Activated T-cell treated with anti-CD3 and anti-CD28 coated beads, Interleukin-2, amount 50 U/mL, for 1 hour (primary cell): ENCODE data around the gene PLXDC2.
"Not testable (repeated sequence)": the region's sequence is repeated elsewhere in the genome, so short reads cannot be mapped to it uniquely, and the experiment has no call there.

Experiments used
- DNase-seq: peaks from one replicate; pipeline ENCODE4 v3.0.0-alpha.2; 2020

Gene PLXDC2

DNA sequence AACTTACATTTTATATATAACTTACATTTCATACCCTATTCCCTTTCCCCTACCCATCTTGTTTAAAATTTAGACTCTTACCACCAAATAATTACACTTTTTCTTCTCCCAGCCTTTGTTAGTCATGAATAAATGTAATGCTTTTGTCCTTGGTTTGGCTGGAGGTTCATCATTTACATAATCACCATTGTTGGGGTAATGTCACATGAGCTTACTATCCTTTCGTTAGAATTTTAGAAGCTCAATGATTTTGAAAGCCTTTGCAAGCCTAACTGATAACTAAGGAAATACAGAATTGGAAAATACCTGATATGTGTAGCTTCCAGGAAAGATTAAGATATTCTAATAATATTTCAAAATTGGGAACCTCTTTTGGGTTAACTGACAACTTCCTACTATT is 171.7 kb downstream of the PLXDC2 start:
- no peak for DNase-seq

DNA sequence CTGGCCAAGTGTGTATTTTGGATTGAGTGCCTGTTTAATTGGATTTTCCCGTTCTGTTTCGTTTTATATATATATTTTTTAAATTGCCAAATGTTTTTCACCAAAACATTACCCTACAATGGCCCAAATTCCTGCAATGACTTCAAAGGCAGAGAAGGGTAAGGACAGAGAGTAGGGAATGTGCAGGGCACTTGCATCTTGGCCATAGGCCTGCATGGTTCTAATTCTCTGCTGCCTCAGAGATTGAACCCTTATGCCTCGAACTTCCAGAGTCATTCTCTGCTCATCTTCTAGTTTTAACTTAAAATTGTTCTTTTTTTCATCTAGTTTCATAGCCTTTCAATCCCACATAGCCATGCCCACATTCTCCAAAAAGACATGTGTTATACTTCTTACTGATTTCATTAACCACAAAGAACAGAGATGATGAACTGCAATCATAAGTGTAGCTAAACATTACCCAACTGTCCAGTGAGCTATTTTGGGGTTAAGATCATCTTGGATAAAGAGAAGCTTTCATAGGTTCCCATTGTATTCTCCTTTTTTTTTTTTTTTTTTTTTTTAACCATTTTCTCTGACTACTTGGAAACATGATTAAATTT is 177.6 kb downstream of the PLXDC2 start:
- no peak for DNase-seq

DNA sequence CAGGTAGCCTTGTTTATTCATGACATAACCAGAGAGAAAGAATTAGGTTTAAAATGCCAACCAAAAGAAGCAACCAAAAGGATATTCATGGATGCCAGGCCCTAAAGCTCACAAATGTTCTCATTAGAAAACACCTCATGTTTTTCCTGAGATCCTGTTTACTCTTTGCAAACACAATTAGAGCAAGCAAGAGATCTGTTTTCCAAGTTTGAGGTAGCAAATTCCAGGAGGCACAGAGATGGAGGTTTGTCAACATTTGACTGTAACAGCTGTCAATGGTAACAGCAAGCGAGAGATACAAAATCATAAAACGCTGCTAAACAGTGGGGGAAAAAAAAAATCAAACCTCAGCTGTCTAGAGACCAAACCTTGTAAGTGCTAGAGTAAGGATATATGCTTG is 182.2 kb downstream of the PLXDC2 start:
- no peak for DNase-seq

DNA sequence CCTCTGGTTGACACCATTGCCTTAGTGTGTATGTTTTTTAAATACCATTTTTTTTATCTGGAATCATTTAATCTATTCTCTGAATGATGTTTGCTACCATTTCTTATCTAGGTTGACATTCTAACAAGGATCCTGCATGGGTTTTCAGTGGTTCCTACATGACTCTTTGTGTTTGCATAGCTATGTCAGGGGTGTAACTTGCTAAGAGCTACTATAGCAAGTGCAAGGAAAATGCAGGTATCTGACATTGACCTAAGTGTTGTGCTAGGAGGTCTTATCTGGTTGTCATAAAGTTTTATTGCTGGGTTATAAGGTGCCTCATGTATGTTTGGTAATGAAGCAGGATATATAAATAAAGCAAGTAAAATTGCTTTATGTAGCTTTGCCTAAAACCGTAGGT is 183.2 kb downstream of the PLXDC2 start:
- no peak for DNase-seq

DNA sequence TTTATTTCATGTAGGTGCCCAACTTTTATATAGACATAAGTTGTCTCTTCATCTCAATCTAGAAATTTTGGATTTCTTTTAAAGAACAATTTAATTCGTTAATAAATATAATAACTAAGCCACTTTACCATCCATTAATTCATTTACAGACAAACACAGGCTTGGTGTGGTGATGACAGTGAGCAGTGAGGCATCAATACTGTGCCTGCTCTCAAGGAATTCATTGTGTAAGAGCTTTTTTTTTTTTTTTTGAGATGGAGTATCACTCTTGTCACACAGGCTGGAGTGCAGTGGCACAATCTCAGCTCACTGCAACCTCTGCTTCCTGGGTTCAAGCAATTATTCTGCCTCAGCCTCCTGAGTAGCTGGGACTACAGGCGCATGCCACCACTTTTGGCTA is 185.8 kb downstream of the PLXDC2 start:
- DNase-seq, result not testable (repeated sequence)

DNA sequence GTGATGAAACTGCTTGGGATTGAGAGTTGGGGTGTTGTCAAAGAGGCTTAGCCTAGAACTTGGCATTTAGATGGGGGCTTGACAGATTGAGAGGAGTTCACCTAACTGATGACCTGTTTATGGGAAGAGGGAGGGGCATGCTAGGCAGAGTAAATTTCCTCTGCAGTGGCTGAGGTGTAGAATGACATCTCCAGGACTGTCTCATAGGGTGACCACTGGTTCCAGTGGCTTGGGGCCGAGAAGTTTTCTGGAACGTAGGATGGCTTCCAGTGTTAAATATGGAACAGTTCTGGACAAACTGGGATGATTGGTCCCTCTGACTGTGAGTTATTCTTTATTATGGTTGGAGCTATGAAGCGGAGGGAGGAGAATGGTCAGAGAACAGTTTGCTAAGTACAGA is 186.4 kb downstream of the PLXDC2 start:
- DNase-seq, result no peak

DNA sequence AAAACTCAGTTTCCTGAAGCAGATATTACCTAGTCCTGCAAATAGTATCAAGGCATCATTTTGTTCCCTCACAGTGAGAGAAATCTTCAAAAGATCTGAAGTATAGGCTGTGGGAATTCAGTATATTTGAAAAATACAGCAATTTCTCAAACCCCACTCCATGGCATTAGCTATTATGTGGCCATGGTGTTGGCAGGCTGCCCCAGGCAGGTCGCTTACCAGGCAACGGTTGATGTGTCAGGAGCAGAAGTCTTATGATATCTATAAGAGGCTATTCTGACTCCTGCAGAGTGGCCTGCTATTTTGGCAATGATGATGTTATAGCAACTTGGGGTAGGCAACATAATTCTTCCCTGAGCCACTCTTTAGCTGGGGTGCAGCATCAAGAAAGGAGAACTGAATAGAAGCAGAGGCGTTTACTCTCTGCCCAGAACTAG is 187.9 kb downstream of the PLXDC2 start:
- DNase-seq, result no peak

DNA sequence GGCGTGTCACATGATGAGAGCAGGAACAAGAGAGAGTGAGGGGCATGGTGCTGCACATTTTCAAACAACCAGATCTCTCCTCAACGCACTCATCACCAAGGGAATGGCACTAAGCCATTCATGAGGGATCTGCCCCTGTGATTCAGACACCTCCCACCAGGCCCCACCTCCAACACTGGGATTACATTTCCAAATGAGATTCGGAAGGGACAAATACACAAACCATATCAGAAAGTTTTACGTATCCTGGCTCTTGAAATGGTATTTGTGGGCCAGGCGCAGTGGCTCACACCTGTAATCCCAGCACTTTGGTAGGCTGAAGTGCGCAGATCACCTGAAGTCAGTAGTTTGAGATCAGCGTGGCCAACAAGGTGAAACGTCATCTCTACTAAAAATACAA is 189.4 kb downstream of the PLXDC2 start:
- DNase-seq, result no peak

DNA sequence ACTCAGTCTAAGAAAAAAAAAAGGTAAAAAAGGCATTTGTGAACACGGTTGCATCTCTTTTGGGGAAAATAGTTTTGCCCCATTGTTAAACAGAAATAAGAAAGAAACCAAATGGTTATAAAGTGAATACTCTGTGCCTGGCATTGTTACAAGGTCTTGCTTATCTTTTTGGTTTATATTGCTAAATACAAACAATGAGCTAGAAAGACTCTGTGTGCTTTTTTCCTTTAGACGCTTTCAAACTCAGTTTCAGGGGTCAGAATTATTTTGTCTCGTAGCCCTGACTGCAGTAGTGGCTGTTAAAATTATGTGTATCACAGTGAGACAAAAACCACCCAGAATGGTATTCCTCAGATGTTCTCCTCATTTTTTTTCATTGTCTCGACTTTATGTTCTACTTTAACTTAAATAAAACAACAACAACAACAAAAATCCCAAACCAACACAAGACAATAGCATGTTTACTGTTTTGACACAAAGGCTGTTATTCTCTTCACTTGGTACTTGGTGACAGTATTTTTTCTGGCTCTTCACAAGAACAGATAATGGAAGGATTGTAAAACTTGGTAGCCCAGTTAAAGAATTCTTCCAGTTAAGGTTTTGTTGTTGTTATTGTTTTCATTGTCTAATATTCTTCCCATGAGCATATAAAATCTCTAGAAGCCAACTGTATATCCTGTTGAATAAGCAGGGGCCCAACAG is 190.1 kb downstream of the PLXDC2 start:
- DNase-seq, result no peak

DNA sequence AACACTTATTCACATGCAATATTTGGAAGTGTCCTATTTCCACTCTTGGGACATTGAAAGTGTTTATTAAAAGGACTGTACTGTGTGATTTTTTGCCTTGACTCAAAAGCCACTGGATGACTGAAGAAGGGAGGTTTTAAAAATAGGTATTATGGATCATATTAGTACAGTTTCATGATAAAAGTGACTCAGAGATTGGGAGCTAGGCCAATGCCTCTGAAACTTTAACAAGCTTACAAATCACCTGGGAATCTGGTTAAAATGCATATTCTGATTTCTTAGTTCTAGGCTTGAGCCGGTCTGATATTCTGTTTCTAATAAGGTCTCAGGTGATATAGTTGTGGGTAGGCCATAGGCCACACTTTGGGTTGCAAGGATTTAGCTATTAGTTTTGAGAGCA is 191.2 kb downstream of the PLXDC2 start:
- DNase-seq, result no peak

DNA sequence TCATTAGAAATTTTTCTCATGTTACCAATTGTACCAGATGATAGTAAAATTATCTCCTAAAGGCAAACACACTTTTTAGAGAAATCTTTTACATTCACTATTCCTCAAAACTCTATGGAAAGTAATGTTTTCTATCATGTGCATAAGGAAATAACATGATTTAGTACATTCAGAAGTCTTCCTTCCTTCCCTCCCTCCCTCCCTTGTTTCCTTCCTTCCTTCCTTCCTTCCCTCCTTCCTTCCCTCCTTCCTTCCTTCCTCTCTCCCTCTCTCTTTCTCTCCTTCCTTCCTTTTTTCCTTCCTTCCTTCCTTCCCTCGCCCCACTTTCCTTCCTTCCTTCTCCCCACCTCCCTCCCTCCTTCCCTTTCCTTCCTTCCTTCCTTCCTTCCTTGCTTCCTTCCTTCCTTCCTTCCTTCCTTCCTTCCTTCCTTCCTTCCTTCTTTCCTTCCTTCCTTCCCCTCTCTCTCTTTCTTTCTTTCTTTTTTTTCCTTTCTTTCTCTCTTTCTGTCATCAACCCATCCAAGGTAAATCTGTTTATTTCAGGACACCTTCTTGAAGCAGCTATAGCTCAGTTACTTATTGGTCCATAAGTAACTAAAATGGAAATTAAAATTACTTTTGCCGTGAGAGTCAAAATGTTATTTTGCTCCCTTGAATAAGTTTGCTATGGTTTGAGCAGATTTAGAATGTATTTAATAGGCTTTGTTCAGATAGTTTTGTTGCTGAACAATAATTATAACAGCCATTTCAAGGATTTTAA is 197.9 kb downstream of the PLXDC2 start:
- no peak for DNase-seq

DNA sequence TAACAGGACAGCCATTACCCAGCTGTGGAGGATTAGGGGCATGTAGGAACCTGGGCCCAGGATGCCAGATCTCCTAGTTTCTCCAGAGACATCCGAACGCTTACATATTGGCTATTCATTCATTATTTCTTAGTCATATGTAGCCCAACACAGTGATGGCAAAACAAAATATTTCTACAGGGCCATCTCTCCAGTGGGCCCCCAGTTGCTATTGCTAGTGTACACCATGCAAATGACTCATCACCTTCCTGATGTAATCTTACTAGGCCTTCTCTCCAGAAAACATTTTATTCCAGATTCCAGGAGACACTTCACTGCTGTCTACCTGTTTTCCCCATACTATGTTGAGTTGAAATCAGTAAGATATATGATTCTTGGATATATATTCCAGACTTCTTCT is 201.7 kb downstream of the PLXDC2 start:
- DNase-seq, result no peak

DNA sequence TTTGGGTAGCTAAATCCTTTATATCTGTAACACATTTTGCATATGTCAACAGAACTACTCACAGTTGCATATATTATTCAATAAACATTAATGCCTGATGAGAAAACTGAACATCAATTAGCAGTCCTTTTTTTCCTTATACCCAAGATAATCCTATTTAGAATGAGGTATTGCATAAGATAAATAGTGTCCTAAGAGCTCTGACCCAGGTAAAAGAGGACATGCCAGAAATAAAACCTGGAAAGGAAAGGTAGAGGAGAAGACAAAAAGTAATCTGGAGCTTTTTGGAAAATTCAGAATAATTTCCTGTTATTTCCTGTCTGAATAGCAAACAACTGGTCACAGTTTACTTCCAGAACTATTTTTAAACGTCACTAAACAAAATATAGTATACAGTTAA is 204.4 kb downstream of the PLXDC2 start:
- no peak for DNase-seq

DNA sequence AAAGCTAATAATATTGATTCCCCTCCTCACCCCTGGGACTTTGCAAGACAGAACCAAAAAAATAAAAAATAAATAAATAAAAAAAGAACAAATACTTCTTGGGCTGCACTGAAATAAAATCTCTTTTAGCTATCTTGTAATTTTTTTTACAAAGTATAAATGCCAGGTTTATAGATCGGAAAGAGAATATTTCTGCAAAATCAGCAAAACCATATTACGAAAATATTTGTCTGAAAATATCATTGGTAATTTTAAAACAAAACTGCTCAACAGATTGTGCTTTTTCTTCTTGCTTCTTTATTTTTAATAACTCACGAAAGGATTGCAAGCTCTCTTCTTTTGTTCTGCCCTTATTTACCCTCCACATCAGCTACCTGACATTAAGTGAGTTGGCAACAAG is 213.3 kb downstream of the PLXDC2 start:
- DNase-seq, result no peak

DNA sequence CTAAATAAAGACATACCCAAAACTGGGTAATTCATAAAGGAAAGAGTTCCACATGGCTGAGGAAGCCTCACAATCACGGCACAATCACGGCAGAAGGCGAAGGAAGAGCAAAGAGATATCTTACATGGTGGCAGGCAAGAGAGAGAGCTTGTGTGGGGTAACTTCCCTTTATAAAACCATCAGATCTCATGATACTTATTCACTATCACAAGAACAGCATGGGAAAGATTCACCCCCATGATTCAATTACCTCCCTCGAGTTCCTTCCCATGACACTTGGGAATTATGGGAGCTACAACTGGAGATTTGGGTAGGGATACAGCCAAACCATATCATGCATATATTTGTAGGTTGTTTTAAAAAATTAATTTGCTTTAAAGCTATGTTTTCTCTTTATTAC is 217.2 kb downstream of the PLXDC2 start:
- DNase-seq, result no peak

DNA sequence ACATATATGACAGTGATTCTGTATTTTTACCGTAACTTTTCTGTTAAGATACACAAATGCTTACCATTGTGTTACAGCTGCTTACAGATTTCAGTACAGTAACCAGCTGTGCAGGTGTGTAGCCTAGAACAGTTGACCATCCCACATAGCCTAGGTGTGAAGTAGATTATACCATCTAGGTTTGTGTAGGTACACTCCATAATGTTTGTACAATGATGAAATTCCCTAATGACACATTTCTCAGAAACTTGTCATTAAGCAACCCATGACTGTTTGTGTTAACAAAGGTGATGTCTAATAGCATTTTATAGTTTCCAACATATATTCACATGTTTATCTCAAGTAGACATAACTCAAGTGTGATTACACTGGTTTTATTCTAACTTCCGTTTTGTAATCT is 218.5 kb downstream of the PLXDC2 start:
- no peak for DNase-seq

DNA sequence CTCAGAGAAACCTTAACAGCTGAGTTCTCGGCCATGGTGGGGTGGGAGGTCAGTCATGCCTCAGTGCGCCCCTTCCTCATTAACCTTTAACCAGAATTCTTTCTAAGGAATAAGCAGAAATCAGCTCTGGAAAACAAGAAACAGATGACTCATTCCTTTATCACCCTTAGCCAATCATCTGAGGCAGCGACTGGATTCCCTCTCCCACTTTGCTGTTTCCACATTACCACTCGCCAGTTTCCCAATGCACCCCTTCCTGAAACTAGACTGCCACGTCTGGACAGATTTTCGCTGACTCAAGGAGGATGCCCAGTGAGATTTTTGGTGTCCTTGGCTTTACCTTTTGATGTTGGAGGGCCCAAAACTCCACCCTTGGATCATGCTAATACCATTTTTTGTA is 223.8 kb downstream of the PLXDC2 start:
- no peak for DNase-seq

DNA sequence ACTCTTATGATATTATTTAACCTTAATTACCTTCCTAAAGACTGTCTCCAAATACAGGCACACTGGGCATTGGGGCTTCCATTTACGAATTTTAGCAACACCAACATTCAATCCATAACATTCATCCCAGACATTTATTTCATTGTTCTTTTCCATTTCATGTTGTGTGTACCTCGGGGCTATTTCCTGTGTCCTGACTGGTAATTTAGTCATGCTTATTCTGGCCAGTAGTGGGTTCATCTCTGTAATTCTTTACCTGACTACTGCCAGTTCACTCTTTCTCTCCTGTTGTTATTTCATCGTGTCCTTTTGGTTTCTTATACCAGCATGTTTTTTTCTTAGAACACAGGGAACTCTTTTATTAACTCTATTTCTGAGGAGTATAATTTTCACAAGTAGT is 225.7 kb downstream of the PLXDC2 start:
- no peak for DNase-seq

DNA sequence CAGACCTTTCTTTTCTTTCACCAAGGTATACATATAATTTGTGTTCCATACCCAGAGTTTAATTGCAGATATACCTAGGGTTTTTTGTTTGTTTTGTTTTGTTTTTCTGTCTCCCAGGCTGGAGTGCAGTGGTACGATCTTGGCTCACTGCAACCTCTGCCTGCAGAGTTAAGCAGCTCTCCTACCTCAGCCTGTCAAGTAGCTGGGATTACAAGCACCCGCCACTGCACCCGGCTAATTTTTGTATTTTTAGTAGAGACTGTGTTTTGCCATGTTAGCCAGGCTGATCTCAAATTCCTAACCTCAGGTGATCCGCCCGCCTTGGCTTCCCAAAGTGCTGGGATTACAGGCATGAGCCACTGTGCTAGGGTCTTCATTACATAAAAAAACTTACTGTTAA is 228.9 kb downstream of the PLXDC2 start:
- not testable (repeated sequence) for DNase-seq

DNA sequence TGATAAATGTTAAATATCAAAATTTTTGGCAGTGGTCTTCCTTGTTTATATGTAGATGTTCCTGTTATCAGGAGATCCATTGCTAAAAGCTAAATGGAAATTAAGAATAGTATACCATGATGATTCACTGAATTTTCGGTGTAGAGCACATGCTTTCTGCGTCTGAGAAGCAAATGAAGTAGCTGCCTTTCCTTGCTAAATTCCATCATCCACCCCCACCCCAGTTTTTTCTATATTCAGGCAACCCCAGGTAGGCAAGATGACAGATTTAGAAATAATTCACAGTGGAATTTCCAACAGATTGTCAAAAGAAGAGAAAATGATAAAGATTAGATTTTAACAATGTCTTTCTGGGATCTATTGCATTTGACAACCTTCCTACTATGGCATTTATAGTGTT is 231.9 kb downstream of the PLXDC2 start:
- DNase-seq, result no peak

DNA sequence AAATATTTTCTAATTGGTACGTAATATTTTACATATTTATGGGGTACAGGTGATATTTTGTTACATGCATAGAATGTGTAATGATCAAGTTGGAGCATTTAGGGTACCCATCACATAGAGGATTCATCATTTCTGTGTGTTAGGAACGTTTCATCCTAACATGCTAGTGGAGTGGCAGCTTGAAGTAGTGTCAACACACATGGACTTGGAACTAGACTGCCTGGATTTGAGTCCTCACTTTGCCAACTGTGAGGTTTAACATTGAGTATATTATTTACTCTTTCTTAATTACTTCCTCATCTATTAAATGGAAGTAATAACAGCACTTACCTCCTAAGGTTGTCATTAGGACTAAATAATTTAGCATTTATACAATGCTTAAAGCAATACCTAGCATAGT is 241.9 kb downstream of the PLXDC2 start:
- no peak for DNase-seq

DNA sequence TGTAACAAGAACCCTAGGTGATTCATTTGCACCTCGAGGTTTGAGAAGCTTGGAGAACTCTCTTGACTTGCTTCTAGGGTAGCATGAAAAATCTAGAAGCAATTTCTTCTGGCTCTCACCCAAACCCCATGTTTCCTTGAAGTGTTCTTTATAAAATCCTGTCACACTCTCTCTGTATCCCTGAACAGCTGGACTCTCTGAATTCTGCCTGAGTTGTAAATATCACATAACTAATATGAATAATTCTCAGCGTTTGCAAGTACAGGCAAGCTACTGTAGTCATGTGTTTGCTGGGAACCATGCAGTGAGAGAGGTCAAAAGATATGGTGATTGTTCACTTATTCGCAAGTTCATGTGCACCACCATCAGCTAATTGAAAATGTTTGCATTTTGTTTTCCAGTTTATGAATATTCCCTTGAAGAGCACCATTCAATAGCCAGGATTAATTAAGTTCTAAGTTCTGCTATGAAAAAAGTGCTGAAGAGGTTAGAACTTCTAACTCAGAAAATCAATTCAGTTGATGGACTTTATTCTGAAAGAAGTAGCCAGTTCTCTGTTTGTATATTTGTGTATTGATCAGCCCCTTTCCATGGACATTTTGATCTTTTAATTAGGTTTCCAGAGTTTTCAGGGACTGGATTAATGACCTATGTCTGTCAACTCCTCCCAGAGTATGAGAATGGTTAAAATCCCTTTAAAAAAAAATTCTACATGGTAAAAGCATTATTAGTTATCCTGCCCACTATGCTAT is 243.0 kb downstream of the PLXDC2 start:
- DNase-seq, result no peak

DNA sequence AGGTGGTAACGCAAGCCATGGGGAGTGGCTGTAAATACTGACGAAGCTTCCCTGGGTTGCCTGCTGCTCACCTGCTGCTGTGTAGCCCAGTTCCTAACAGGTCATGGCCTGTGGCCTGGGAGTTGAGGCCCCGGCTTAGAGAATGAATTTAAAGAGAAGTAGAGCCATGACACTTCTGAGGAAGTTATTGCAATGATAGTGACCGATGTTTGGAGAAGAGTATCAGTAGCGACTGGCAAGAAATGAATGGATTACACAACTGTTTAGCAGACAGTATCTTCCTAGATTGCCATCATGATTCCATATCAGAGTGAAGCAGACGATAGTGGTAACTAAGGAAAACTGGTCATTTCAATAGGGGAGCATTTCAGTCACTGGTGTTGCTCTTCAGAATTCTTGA is 249.6 kb downstream of the PLXDC2 start:
- no peak for DNase-seq

DNA sequence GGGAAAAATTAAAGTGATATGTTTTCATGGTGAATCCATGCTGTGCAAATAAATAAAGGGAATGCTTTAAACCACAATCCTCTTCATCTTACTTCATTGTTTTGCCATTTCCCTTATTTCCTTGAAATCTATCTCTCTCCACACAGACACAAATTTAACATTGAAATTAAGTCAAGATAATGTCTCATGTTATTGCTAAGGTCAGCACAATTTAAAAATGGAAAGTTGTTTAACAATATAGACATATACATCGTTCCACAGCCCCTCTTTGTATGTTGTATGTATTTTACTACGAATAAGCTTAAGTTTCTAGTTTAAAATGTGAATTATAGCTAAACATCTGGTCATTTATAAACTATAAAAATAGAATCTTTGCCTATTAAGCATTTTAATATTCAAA is 256.9 kb downstream of the PLXDC2 start:
- DNase-seq, result no peak
